HG03103 (cell line): ENCODE data around the gene TM6SF1.
"Not testable (repeated sequence)": the region's sequence is repeated elsewhere in the genome, so short reads cannot be mapped to it uniquely, and the experiment has no call there.

Experiments used
- ATAC-seq: cut with Tn5 transposase; IDR thresholded peaks from one replicate; pipeline ENCODE4 v1.9.1; 2021; ENCODE audit warnings: low read depth; ENCODE audit not compliant: unreplicated experiment

Gene TM6SF1

DNA sequence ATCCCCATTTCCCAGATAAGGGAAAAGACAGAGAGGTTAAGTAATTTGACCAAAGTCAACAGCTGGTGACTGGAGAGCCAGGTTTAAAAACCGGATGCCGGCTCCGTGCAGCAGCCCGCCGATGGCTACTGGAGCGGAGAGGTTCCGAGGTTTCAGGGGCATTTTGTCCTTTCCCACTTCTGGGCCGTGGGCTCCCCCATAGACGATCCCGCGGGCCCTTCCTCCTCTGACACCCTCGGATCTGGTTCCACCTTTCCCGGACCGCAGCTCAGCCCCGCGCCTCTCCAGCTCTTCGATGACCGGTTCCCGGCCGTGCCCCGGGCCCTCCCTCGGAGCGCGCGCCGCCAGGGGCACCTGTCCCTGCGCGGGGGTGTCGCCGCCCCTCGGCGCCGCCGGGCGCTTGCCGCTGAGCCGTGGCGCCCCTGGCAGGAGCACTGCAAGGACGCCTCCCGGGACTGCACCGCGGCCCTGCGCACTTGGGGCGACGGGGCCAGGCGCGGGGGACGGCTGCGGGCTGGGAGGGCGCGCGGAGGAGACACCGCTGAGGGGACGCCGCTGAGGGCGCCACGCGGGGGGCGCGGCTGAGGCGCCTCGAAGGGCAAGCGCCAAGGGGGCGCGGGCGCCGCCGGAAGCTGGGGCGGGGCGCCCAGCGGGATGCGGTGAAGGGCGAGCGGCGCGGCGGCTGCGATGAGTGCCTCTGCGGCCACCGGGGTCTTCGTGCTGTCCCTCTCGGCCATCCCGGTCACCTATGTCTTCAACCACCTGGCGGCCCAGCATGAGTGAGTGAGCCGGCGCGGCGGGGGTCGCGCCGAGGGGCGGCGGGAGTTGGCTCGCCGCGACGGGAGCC is at the start of gene TM6SF1:
Gene TM6SF1 (plus strand): TSS at position 652 of the 847 bp plus-strand sequence. CDS start 36 bp downstream, at position 688.
- ATAC-seq: no peak

DNA sequence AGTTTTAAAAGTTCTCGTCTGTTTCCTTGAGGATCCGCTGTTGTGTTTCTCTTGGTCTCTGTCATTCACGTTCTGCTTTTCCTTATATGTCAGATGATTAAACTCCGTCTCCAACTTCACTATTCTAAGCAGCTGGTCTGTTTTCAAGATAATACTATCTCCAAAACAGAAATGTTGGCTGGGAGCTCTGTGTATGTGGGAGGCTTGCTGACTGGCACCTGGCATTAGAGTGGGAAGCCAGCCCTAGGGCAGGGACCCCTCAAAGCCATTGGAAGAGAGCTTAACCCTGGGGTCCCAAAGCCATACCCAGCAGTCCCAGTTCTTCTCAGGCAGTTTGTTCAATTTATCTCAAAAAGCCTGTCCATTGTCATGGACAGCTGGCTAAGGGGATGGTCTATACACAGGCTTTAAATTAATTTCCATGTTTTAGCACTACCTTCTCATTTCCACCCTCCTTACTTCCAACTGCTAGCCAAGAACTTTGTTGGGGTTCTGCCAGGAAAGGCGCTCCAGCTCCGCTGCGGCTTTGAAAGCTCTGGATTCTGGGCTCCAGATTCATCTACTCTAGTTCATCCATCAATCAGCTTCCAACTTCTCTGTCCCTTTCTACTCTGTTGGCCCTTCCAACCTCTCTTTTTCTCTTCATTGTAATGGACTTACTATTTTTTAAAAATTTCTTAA is 49.6 kb upstream of the TM6SF1 start:
- no peak for ATAC-seq

DNA sequence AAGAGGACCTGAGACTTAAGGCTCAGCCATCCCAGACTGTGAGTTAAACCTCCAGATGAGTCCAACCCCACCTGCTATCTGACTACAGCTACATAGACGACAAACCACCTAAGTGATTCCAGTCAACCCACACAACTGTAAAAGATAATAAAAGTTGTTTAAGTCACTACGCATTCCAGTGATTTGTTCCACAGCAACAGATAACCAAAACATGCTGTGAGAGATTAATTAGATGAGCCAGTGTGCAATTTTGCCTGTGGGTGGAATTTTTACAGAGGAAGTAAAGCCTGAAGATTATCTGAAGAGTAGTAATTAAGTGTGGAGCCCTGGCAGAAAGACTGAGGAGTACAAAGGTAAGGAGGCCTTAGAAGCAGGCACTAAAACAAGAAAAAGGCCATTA is 45.8 kb upstream of the TM6SF1 start:
- ATAC-seq: no peak

DNA sequence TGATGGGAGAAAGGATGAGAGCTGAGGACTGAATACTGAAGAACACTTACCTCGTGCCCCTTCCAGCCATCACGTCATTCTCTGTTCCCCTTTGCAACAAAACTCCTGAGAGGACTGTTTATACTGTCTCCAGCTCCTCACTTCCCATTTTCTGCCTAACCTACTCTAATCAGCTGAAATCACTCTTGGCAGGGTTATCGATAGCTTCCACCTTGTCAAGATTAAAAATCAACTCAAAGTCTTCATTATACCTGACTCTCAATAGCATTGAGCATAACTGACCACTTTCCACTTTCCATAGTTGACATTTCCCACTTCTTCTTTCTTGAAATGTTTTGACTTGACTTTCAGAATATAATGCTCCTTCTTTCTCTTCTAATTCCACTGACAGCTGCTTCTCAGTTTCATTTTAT is 44.7 kb upstream of the TM6SF1 start:
- ATAC-seq: no peak

DNA sequence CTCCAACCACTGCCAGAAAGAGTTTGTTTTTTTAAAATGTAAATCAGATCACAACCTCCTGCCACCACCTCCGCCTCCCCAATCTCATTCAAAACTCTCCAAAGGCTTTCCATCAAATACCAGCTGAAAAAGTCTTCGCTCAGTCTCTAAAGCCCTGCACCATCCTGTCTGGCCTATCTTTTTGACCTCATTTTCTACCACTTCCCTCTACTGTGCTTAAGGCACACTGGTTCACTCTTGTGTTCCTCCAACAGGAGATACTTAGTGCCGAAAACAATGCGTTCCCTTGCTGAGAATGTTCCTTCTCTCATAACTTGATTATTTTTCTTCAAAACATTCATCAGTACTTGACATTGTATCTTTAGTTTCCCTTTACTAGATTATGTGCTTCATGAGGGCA is 43.9 kb upstream of the TM6SF1 start:
- ATAC-seq: no peak

DNA sequence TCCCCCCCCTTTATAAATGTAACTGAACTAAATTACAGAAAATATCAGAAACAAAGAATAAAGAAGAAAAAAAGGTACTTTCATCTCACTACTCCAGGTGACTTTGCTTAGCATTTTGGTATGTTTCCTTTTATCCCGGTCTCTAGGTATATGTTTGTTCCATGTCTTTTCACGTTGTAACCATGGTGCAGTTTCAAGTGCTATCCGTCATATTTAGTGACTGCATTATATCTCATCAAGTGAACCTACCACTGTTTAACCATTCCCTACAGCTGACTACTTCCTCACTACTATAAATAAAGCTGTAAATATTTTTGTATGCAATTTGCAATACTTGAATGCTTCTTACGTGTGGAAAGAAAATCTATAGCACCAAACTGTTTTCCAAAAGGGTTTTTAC is 42.6 kb upstream of the TM6SF1 start:
- ATAC-seq: no peak

DNA sequence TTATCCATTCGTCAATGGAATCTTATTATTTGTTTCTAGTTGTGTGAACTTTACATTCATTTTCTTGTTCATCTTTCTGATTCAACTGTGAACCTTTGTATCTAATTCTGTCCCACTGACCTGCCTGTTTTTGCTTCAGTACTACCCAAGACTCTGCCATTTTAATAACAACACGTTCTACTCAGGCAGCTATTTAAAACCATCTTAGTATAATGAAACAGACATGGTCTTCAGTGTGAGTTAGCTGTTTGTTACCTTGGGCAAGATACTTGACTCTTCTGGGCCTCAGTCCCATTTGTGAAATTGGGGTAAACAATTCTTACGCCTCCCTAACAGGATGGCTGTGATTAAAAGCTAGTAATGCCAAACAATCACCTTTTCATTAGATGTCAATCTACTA is 42.0 kb upstream of the TM6SF1 start:
- ATAC-seq: no peak

DNA sequence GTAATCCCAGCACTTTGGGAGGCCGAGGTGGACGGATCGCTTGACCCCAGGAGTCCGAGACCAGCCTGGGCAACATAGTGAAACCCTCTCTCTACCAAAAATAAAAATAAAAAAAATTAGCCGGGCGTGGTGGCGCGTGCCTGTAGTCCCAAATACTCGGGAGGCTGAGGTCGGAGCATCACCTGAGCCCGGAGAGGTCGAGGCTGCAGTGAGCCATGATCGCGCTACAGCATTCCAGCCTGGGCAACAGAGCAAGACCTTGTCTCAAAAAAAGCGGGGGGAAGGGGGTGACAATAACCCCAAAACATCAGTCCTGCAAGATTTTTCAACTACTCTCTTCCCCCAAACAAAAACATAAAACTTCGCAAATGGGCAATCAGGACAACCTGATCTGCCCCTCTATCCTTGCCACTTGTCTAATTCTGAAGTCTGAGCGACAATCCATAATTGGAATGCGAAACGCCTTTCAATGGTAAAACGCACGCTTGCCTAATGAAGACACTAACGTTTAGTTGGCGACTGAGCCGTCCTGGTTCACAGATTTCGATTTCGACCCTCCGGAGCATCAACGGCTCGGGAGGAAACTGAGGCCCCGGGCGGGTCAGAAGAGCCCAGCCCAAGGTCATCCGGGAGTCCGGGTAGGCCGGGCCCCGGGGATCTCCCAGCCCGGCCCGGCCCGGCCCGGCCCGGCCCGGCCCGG is 41.3 kb upstream of the TM6SF1 start:
- no peak for ATAC-seq

DNA sequence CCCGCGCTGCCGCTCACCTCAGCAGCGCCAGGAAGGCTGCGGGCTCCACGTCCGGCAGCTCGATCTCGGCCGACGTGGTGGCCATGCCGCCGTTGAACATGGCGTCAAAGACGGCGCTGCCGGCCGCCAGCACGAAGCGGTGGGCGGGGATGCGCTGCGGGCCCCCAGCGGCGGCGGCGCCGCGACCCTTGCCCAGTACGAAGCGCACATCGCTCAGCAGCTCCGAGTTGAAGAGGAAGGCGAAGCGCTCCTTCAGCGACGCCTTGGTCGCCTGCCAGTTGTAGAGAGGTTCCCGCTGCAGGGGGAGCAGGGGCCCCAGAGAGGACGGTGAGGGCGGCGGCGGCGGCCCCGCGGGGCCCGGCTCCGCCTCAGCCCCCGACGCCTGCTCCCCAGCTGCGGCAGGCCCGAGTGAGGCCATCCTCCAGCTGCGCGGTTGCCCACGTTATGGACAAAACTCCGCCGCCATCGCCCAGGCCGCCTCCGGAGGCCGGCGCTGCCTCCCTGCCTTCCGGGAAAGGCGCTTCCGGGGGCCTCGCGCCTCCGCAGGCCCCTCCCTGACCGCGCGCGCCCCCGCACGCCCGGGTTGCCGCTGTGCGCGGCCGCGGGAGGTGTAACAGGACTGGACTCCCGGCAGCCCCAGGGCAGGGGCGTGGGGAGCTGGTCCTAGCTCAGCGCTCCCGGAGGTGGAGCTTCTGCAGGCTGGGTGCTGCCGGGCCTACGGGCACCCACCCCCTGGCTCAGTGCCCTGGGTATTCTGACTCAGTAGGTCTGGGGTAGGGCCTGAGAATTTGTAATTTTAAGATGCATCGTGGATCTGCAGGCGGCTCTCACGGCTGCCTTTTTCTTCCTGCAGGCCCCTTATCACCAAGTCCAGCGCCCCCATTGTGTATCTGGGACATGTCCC is 40.5 kb upstream of the TM6SF1 start, which contains the start of gene BTBD1:
Gene BTBD1 (minus strand): TSS at position 519 of the 904 bp plus-strand sequence. CDS start 101 bp downstream, at position 418.
- peak; percentile 78 for ATAC-seq

DNA sequence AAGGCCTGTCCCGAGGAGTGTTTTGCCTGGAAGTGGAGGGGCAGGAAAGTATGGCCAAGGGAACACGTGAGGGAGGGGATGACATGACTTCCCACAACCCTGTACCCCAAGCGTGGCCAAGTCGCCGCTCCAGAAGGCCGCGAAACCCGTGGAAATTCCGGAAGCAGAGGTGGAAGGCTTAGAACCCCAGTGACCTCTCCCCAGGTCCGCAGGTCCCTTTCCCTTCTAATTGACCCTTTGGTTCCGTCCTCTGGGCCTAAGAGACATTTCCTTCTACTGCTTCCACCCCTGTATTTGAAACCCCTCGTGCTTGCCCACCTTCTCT is 39.8 kb upstream of the TM6SF1 start:
- no peak for ATAC-seq

DNA sequence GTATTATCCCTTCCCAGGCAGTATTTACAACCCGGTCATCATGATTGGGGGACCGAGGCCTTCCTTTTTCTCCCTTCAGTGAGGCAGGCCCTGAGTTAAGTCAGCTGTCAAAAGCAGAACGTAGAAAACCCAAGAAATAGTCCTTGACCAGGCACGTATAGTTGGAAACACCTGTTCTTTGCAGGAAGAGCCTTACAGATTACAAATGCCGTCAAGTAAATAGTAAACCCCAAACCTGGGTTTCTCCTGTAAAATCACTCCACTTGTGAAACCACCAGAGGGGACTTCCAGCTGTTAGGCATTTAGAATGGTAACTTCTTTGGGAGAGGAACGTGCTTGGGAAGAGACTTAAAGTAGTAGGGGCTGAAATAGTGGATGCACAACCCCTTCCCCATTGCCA is 39.4 kb upstream of the TM6SF1 start:
- no peak for ATAC-seq

DNA sequence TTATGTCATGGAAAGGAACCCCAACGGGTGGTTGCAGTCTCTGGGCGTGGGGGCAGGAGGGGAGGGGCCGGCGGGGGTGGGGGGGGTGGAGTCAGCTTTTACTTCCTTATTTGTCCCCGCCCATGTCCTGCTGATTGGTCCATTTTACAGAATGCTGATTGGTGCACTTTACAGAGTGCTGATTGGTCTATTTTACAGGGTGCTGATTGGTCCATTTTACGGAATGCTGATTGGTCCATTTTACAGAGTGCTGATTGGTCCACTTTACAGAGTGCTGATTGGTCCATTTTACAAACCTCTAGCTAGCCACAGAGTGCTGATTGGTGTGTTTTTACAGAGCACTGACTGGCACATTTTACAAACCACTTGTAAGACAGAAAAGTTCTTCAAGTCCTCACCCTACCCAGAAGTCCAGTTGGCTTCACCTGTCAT is 38.2 kb upstream of the TM6SF1 start:
- not testable (repeated sequence) for ATAC-seq

DNA sequence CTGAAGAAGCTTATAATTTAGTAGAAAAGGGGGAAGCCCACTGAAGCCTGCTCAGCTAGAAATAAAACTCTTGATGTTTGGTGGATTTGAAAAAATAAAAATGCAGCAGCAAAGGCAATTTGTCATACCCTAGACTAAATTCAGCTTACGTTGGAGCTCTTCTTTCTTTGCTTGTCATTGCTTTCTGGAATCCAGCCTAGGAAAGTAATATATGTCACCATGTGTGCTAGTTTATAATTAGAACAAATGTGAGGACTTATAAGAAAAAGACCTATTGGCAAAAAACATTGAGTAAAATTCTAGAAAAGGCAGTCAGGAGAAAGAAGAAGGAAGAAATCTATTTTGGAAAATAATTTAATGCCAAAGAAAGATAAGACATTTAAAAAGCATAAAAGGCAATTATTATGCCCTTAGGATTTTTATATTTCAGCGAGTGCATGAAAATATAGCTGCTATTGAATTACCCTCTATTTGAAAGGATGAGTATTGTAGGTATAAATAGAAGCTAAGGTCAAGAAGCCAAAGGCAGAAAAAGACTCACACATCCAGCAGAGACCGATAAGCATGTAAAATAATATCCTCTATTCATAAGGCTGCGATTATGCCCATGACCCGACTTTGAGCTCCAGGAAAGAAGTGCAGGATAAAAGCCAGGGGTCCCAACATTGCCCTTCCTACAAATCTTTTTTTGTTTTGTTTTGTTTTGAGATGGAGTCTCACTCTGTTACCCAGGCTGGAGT is 29.8 kb upstream of the TM6SF1 start:
- ATAC-seq: no peak

DNA sequence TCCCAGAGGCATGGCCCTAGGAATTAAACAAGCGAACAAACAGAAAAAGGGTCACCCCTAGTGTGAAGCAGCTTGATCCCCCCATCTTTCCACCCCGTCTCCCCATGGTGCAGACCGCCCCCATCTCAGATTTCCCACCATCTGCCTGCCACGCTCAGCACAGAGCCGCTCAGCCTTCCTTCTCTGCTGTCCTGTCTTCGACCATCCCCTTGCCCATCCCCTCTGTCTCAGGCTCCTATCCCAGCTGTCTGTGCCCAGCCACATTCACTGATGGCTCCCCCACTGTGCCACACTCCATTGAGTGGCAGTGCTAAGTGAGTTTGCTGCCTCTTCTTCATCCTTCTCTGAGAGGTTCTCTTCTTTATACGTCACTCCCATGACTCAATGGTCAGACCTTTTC is 28.7 kb upstream of the TM6SF1 start:
- no peak for ATAC-seq

DNA sequence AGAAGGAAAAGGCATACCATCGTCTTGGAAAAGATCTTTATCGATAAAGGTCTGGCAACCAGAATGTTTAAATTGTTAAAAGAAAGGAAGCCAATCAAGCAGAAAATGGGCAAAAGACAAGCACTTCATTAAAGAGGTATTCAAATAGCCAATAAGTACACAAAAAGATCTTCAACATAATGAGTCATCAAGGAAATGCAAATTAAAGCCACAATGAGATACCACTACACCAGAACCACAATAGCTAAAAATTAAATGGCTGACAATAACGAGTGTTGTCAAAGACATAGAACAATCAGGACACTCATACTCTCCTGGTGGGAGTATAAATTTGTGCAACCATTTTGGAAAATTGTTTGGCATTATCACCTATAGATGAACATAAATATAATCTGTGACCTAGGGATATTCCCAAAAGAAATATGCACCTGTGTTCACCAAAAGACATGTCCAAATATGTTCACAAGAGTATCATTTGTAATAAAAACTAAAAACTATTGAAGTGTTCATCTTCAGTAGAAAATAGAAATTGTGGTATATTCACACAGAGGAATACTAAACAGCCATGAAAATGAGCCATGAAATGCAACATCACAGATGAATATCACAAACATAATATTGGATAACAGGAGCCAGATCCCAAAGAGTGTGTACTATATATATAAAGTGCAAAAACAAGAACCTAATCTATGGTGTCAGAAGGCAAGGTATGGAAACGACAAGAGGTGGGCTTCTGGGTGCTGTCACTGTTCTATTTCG is 26.0 kb upstream of the TM6SF1 start:
- ATAC-seq: no peak

DNA sequence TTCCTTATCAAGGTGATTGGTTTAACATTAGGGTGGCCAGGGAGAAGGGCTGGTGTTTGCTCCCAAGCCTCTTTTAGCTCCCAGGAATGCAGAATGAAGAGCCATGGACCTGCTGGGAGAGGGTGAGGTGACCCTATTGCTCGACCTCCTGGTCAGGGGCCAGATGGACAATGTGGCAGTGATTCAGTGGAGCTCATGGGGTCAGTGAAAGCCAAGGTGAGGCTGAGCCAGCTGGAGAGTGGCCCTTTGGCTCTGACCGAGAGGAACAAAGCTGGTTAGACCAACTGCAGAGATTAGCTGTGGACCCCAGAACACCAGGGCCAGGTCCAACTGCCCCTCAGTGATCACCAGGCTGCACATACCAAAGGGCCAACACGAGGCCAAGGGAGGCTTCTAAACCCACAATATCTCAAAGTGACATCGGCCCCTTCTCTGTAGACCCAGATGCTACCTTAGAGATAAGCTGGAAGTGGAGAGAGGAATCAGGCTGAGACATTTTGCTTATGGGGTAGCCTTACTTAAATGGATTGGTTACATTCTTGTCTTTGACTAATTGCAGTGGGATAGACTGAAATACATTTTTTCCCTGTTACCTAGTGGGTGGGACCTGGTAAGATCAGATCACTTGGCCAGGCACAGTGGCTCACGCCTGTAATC is 24.6 kb upstream of the TM6SF1 start:
- ATAC-seq: no peak

DNA sequence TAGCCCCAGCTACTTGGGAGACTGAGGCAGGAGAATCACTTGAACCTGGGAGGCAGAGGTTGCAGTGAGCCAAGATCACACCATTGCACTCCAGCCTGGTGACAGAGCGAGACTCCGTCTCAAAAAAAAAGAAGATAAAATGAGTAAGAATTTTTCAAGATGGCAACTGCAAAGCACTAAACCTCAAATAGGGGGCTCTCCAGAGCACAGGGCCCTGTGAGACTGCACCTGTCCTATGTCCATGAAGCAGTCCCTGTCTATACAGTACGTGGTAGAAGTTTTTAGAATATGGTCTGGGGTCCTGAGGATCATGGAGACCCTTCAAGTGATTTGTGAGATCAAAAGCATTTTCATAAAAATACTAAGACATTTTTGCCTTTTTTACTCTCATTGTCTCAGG is 22.0 kb upstream of the TM6SF1 start:
- not testable (repeated sequence) for ATAC-seq

DNA sequence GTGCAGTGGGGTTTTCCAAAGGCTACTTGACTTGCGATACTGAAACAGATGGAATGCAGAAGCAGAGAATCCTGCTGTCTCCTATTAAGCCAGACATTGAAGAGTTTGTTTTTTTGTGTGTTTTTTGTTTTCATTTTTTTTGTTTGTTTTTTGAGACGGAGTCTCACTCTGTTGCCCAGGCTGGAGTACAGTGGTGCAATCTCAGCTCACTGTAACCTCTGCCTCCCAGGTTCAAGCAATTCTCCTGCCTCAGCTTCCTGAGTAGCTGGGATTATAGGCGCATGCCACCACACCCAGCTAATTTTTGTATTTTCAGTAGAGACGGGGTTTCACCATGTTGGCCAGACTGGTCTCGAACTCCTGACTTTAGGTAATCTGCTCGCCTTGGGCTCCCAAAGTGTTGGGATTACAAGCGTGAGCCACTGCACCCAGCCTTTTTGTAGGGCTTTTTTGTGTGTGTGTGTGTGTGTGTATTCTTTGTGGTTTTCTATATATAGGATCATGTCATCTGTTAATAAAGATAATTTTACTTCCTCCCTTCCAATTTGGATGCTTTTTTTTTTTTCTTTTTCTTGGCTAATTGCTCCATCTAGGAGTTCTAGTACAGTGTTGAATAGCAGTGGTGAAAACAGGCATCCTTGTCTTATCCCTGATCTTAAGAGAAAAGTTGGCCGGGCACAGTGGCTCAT is 21.4 kb upstream of the TM6SF1 start:
- ATAC-seq: not testable (repeated sequence)
